ENCODE data around the gene ZNF652.

DNA sequence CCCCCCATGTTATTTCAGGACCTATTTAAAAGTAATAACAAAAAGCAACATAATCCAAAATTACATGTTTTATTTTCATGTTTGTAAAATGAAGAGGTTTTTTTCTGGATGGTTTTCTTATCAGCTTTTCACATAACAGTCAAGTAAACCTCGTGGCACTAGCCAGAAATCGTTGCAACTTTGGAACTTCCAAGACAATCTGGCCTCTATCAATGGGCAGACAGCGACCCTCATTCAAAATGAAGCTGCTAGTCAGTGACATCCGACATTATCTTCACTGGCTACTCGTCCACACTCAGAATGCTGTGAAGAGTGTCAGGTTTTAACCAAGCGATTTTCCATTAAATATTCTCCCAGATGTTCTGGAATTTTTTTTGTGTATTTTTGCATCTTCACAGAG, 22.7 kb downstream of the ZNF652 start:
- TF ChIP-seq, protein P1, sequence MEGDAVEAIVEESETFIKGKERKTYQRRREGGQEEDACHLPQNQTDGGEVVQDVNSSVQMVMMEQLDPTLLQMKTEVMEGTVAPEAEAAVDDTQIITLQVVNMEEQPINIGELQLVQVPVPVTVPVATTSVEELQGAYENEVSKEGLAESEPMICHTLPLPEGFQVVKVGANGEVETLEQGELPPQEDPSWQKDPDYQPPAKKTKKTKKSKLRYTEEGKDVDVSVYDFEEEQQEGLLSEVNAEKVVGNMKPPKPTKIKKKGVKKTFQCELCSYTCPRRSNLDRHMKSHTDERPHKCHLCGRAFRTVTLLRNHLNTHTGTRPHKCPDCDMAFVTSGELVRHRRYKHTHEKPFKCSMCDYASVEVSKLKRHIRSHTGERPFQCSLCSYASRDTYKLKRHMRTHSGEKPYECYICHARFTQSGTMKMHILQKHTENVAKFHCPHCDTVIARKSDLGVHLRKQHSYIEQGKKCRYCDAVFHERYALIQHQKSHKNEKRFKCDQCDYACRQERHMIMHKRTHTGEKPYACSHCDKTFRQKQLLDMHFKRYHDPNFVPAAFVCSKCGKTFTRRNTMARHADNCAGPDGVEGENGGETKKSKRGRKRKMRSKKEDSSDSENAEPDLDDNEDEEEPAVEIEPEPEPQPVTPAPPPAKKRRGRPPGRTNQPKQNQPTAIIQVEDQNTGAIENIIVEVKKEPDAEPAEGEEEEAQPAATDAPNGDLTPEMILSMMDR (optimal IDR thresholded peaks at IDR 0.05 in 1 of 3, IDR thresholded peaks at IDR 0.05 in 1 of 3, conservative IDR thresholded peaks at IDR 0.05 in 1 of 3; ENCODE audit: extremely low read depth in 1 of 3, insufficient read depth in 2 of 3, low read length in 3 of 3) = no peak
- no peak for TF ChIP-seq EZH2 (IDR thresholded peaks at IDR 0.05; ENCODE audit: low read length)
